ENCODE measurements around the gene NARF.
A peak's percentile ranks its signal among the peaks of the same experiment; 100 is the strongest.

The NARF gene

GRCh38 chr17:82486231-82487094 is 27.9 kb downstream of the NARF start:
- DNase-seq (ENCODE audit: insufficient read length, low spot score): no peak
- no peak for FAIRE-seq
- no peak for TF ChIP-seq TAF1 (IDR thresholded peaks at IDR 0.05; ENCODE audit: low read depth, low read length)
- no peak for TF ChIP-seq POU2F2 (IDR thresholded peaks at IDR 0.05; ENCODE audit: low read depth, low read length)
- no peak for TF ChIP-seq POLR2AphosphoS5 (IDR thresholded peaks at IDR 0.05; ENCODE audit: low read depth, low read length)
- no peak for TF ChIP-seq SPI1 (IDR thresholded peaks at IDR 0.05; ENCODE audit: low read depth, low read length)
- no peak for TF ChIP-seq POLR2A (IDR thresholded peaks at IDR 0.05; ENCODE audit: low read depth, low read length)
- no peak for TF ChIP-seq PAX5 (IDR thresholded peaks at IDR 0.05; ENCODE audit: insufficient read depth, low read length, severe bottlenecking)

DNA sequence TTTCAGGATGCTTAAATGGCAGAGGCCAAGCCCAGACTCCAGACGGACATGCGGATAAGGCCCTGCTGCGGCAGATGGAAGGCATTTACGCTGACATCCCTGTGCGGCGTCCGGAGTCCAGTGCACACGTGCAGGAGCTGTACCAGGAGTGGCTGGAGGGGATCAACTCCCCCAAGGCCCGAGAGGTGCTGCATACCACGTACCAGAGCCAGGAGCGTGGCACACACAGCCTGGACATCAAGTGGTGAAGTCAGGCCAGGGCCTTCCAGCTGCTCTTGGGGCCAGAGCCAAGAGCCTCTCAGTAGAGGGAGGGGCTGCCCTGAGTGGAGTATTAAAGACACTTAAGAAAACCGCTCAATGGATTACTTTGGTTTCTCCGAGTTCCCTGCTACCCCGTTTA is 29.4 kb downstream of the NARF start:
- DNase-seq (ENCODE audit: insufficient read length, low spot score) (no peak), FAIRE-seq (no peak)
- TF ChIP-seq SPI1 (IDR thresholded peaks at IDR 0.05; ENCODE audit: low read depth, low read length): no peak
- TF ChIP-seq POLR2A (IDR thresholded peaks at IDR 0.05; ENCODE audit: low read depth, low read length): no peak
- no peak for TF ChIP-seq PAX5 (IDR thresholded peaks at IDR 0.05; ENCODE audit: insufficient read depth, low read length, severe bottlenecking)
- TF ChIP-seq TAF1 (IDR thresholded peaks at IDR 0.05; ENCODE audit: low read depth, low read length): no peak

DNA sequence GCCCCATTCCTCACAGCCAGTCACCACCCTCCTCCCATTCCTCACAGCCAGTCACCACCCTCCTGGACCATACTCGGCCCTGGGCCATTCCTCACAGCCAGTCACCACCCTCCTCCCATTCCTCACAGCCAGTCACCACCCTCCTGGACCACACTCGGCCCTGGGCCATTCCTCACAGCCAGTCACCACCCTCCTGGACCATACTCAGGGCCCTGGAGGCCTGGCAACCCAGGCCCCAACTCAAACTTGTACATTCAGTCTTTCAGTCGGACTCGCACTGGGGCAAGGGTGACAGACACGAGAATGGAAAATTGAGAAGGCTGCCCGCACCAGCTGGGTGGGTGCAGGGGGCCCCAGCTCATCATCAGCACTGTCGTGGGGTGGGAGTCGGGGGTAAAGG is 30.6 kb downstream of the NARF start:
- TF ChIP-seq POU2F2 (IDR thresholded peaks at IDR 0.05; ENCODE audit: low read depth, low read length) (no peak), POLR2AphosphoS5 (IDR thresholded peaks at IDR 0.05; ENCODE audit: low read depth, low read length) (no peak), PAX5 (IDR thresholded peaks at IDR 0.05; ENCODE audit: insufficient read depth, low read length, severe bottlenecking) (no peak), POLR2A (IDR thresholded peaks at IDR 0.05; ENCODE audit: low read depth, low read length) (no peak), TAF1 (IDR thresholded peaks at IDR 0.05; ENCODE audit: low read depth, low read length) (no peak), SPI1 (IDR thresholded peaks at IDR 0.05; ENCODE audit: low read depth, low read length) (no peak)
- FAIRE-seq (no peak), DNase-seq (ENCODE audit: insufficient read length, low spot score) (no peak)

GRCh38 chr17:82489851-82490511 is 31.4 kb downstream of the NARF start:
- DNase-seq (ENCODE audit: insufficient read length, low spot score) (no peak), FAIRE-seq (peak; percentile 31)
- TF ChIP-seq POLR2AphosphoS5 (IDR thresholded peaks at IDR 0.05; ENCODE audit: low read depth, low read length) (no peak), POU2F2 (IDR thresholded peaks at IDR 0.05; ENCODE audit: low read depth, low read length) (no peak), SPI1 (IDR thresholded peaks at IDR 0.05; ENCODE audit: low read depth, low read length) (no peak), PAX5 (IDR thresholded peaks at IDR 0.05; ENCODE audit: insufficient read depth, low read length, severe bottlenecking) (no peak), TAF1 (IDR thresholded peaks at IDR 0.05; ENCODE audit: low read depth, low read length) (no peak), POLR2A (IDR thresholded peaks at IDR 0.05; ENCODE audit: low read depth, low read length) (no peak)

- DNase-seq (ENCODE audit: insufficient read length, low spot score): no peak
- FAIRE-seq: peak; percentile 68
- no peak for TF ChIP-seq POLR2A (IDR thresholded peaks at IDR 0.05; ENCODE audit: low read depth, low read length)
- TF ChIP-seq TAF1 (IDR thresholded peaks at IDR 0.05; ENCODE audit: low read depth, low read length): no peak
- TF ChIP-seq PAX5 (IDR thresholded peaks at IDR 0.05; ENCODE audit: insufficient read depth, low read length, severe bottlenecking): no peak
- TF ChIP-seq SPI1 (IDR thresholded peaks at IDR 0.05; ENCODE audit: low read depth, low read length): no peak
- no peak for TF ChIP-seq POU2F2 (IDR thresholded peaks at IDR 0.05; ENCODE audit: low read depth, low read length)
- TF ChIP-seq POLR2AphosphoS5 (IDR thresholded peaks at IDR 0.05; ENCODE audit: low read depth, low read length): no peak
These were observed 32.1 kb downstream of the NARF start for GRCh38 chr17:82490512-82491195.

GRCh38 chr17:82491196-82491530 is 32.6 kb downstream of the NARF start:
- FAIRE-seq: no peak
- no peak for DNase-seq (ENCODE audit: insufficient read length, low spot score)
- TF ChIP-seq POLR2AphosphoS5 (IDR thresholded peaks at IDR 0.05; ENCODE audit: low read depth, low read length) (no peak), PAX5 (IDR thresholded peaks at IDR 0.05; ENCODE audit: insufficient read depth, low read length, severe bottlenecking) (no peak), POLR2A (IDR thresholded peaks at IDR 0.05; ENCODE audit: low read depth, low read length) (no peak), SPI1 (IDR thresholded peaks at IDR 0.05; ENCODE audit: low read depth, low read length) (no peak), TAF1 (IDR thresholded peaks at IDR 0.05; ENCODE audit: low read depth, low read length) (no peak), POU2F2 (IDR thresholded peaks at IDR 0.05; ENCODE audit: low read depth, low read length) (no peak)

DNA sequence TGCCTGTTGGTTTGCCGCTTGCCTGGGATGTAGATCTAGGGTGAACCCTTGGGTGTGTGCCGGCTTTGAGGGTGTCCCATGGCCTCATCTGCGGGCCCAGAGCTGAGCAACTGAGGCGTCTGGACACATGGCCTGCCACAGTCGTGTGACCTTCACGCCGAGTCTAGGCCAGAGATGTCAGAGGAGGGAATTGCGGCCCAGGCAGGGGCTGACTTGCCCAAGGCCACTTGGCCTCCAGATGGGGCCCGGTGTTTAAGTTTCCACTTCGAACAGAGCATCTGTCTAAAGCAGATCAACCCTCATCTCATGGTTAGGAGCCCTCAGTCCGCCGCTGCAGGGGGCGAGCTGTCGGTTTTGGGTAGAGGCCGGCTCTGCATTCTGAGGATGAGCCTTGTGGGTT is 33.0 kb downstream of the NARF start:
- no peak for DNase-seq (ENCODE audit: insufficient read length, low spot score)
- TF ChIP-seq POLR2AphosphoS5 (IDR thresholded peaks at IDR 0.05; ENCODE audit: low read depth, low read length): no peak
- TF ChIP-seq SPI1 (IDR thresholded peaks at IDR 0.05; ENCODE audit: low read depth, low read length): no peak
- no peak for TF ChIP-seq TAF1 (IDR thresholded peaks at IDR 0.05; ENCODE audit: low read depth, low read length)
- no peak for TF ChIP-seq PAX5 (IDR thresholded peaks at IDR 0.05; ENCODE audit: insufficient read depth, low read length, severe bottlenecking)
- no peak for TF ChIP-seq POLR2A (IDR thresholded peaks at IDR 0.05; ENCODE audit: low read depth, low read length)
- TF ChIP-seq POU2F2 (IDR thresholded peaks at IDR 0.05; ENCODE audit: low read depth, low read length): no peak
- FAIRE-seq: no peak

DNA sequence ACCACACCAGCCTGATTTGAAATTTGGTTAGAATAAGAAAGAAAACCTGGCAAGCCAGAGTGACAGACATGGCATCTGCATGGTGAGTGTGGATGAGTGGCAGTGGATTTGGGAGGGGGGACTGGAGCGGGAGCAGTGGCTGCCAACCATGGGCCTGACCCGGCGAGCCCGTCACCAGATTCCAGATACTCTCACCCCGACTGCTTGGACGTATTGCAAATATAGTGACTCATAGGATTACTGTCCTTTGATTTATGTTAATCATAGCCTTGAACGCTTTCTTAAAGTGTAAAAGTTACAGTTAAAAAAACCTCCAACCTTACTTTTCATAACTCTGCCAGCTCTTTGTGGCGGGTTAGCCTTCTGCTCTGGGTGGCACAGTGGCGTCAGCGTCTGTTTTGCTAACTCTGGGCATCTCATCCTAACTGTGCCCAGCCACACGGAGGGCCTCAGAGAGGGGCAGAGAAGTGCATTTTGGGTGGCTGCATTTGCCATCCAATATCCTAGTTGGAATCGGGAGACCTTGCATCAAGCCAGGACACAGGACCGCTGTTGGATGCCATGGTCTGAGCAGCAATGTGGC is 34.2 kb downstream of the NARF start:
- FAIRE-seq (no peak), DNase-seq (ENCODE audit: insufficient read length, low spot score) (no peak)
- TF ChIP-seq POLR2AphosphoS5 (IDR thresholded peaks at IDR 0.05; ENCODE audit: low read depth, low read length) (no peak), POU2F2 (IDR thresholded peaks at IDR 0.05; ENCODE audit: low read depth, low read length) (no peak), PAX5 (IDR thresholded peaks at IDR 0.05; ENCODE audit: insufficient read depth, low read length, severe bottlenecking) (no peak)

GRCh38 chr17:82493226-82493781 is 34.8 kb downstream of the NARF start:
- TF ChIP-seq SPI1 (IDR thresholded peaks at IDR 0.05; ENCODE audit: low read depth, low read length) (no peak), POLR2A (IDR thresholded peaks at IDR 0.05; ENCODE audit: low read depth, low read length) (no peak), POU2F2 (IDR thresholded peaks at IDR 0.05; ENCODE audit: low read depth, low read length) (no peak), POLR2AphosphoS5 (IDR thresholded peaks at IDR 0.05; ENCODE audit: low read depth, low read length) (no peak), TAF1 (IDR thresholded peaks at IDR 0.05; ENCODE audit: low read depth, low read length) (no peak), PAX5 (IDR thresholded peaks at IDR 0.05; ENCODE audit: insufficient read depth, low read length, severe bottlenecking) (no peak)
- DNase-seq (ENCODE audit: insufficient read length, low spot score) (no peak), FAIRE-seq (no peak)

Data from GM12891 (cell line).